ENCODE data around the gene RERE. TPM values are rescaled to one million over a fixed set of nuclear protein-coding genes. Genes with fewer than 3 reads are reported as not detected.

Gene RERE
- total and polyA plus RNA-seq, 2 experiments from 2014 or later: 148 to 170 TPM

GRCh38 chr1:8352471-8352845 is 465.0 kb downstream of the RERE start:
- Histone ChIP-seq H3K4me1 (ENCODE audit: insufficient read depth) (peaks cover 10% of the 10 kb centered on the region; the same call in 1 of the 2 replicates), H3K4me3 (no peak overlapping the region), H4K20me1 (replicated peaks; ENCODE audit: insufficient read depth) (peaks cover 15% of the 10 kb centered on the region; the same call in 1 of the 2 replicates), H2AFZ (no peak overlapping the region), H3K79me2 (replicated peaks; ENCODE audit: insufficient read depth) (no peaks in the 10 kb centered on the region), H3K4me2 (no peak overlapping the region), H3K27me3 (ENCODE audit: insufficient read depth) (no peaks in the 10 kb centered on the region), H3K9me2 (ENCODE audit: insufficient read depth) (no peaks in the 10 kb centered on the region; the same call in 1 of the 2 replicates), H3K27ac (ENCODE audit: low read depth) (peak overlapping the region; percentile 69), H3F3A (replicated peaks; ENCODE audit: low read depth) (peaks cover 21% of the 10 kb centered on the region; the same call in 1 of the 2 replicates), H3K36me3 (ENCODE audit: insufficient read depth) (0 out of 2 replicates have a peak, but pooled peaks cover 5% of the 10 kb centered on the region)
- Mint-ChIP-seq H3K27ac (peak overlapping the region; percentile 37; the same call in 1 of the 2 replicates), H3K4me1 (peaks cover 36% of the 10 kb centered on the region), H3K27me3 (ENCODE audit: insufficient read depth, low read depth, poor library complexity) (peaks cover 30% of the 10 kb centered on the region), H3K4me3 (no peak overlapping the region), H3K36me3 (ENCODE audit: low read depth) (peaks cover 38% of the 10 kb centered on the region), H3K9me3 (peaks cover 2% of the 10 kb centered on the region; the same call in 2 of the 3 replicates)
- no peak for TF ChIP-seq EZH2 (IDR thresholded peaks at IDR 0.05; ENCODE audit: low read depth, unreplicated experiment)
- TF ChIP-seq ZNF331 (CRISPR knock-in tag; IDR thresholded peaks at IDR 0.05; ENCODE audit: low read depth): no peak
- no peak for TF ChIP-seq CTCF (conservative IDR thresholded peaks at IDR 0.05; ENCODE audit: low read depth in 2 of 2)
- TF ChIP-seq EZH2phosphoT487 (IDR thresholded peaks at IDR 0.05; ENCODE audit: unreplicated experiment): no peak
- TF ChIP-seq ZNF462 (CRISPR knock-in tag; IDR thresholded peaks at IDR 0.05): no peak
- no peak for TF ChIP-seq CREB1 (CRISPR knock-in tag; IDR thresholded peaks at IDR 0.05; ENCODE audit: low read depth)
- no peak for TF ChIP-seq REST (IDR thresholded peaks at IDR 0.05; ENCODE audit: unreplicated experiment)
- TF ChIP-seq POLR2AphosphoS5 (IDR thresholded peaks at IDR 0.05; ENCODE audit: low read depth): no peak
- TF ChIP-seq ZNF114 (CRISPR knock-in tag; IDR thresholded peaks at IDR 0.05): no peak
- TF ChIP-seq NANOG (IDR thresholded peaks at IDR 0.05; ENCODE audit: borderline replicate concordance): no peak
- no peak for TF ChIP-seq STAT1 (IDR thresholded peaks at IDR 0.05; ENCODE audit: unreplicated experiment)
- TF ChIP-seq JUNB (IDR thresholded peaks at IDR 0.05; ENCODE audit: unreplicated experiment): no peak
- no peak for TF ChIP-seq ETS1 (IDR thresholded peaks at IDR 0.05)
- no peak for ATAC-seq
- no peak for DNase-seq (ENCODE audit: low spot score)
